ENCODE measurements around the gene MAGI1. TPM values are rescaled to one million over a fixed set of nuclear protein-coding genes. Genes with fewer than 3 reads are reported as not detected.

The MAGI1 gene
- total RNA-seq, 6 donors from 2014 or later = 33.0 to 72.9 (median 62.4) TPM

DNA sequence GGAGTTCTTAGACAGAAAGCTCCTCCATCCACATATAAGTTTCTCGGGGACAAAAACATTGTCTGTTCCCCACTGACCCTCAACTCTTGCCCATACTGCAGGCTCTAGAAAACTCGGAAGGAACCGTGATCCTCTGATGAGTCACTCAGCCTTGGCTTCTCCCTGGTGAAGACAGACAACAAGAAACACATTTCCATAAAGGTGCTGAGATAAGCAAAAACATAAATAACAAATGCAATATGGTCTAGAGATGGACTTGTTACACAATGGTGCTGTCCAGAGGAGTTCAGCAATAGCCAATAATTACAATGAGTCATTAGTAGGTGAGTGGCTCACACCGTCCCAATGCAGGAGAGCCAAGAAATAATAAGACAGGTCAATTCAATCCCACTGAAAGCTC, 43.7 kb downstream of the MAGI1 start:
- Histone ChIP-seq H3K4me3 (no peak overlapping the region), H3K9me3 (no peaks in the 10 kb centered on the region), H3K36me3 (no peaks in the 10 kb centered on the region), H3K4me1 (peaks cover 5 to 22% (median 10%) of the 10 kb centered on the region in 4 donors), H3K27ac (no peak overlapping the region), H3K27me3 (no peaks in the 10 kb centered on the region)
- DNase-seq (no peak), ATAC-seq (ENCODE audit: low FRiP score in 2 of 2) (no peak)
- TF ChIP-seq POLR2A (IDR thresholded peaks at IDR 0.05) (no peak), POLR2AphosphoS5 (IDR thresholded peaks at IDR 0.05) (no peak), EP300 (IDR thresholded peaks at IDR 0.05) (no peak)
- TF ChIP-seq, protein P1, sequence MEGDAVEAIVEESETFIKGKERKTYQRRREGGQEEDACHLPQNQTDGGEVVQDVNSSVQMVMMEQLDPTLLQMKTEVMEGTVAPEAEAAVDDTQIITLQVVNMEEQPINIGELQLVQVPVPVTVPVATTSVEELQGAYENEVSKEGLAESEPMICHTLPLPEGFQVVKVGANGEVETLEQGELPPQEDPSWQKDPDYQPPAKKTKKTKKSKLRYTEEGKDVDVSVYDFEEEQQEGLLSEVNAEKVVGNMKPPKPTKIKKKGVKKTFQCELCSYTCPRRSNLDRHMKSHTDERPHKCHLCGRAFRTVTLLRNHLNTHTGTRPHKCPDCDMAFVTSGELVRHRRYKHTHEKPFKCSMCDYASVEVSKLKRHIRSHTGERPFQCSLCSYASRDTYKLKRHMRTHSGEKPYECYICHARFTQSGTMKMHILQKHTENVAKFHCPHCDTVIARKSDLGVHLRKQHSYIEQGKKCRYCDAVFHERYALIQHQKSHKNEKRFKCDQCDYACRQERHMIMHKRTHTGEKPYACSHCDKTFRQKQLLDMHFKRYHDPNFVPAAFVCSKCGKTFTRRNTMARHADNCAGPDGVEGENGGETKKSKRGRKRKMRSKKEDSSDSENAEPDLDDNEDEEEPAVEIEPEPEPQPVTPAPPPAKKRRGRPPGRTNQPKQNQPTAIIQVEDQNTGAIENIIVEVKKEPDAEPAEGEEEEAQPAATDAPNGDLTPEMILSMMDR (IDR thresholded peaks at IDR 0.05) = no peak
- 85 to 86% methylated on average over 4 of the region's 4 CpGs for WGBS, 2 donors

DNA sequence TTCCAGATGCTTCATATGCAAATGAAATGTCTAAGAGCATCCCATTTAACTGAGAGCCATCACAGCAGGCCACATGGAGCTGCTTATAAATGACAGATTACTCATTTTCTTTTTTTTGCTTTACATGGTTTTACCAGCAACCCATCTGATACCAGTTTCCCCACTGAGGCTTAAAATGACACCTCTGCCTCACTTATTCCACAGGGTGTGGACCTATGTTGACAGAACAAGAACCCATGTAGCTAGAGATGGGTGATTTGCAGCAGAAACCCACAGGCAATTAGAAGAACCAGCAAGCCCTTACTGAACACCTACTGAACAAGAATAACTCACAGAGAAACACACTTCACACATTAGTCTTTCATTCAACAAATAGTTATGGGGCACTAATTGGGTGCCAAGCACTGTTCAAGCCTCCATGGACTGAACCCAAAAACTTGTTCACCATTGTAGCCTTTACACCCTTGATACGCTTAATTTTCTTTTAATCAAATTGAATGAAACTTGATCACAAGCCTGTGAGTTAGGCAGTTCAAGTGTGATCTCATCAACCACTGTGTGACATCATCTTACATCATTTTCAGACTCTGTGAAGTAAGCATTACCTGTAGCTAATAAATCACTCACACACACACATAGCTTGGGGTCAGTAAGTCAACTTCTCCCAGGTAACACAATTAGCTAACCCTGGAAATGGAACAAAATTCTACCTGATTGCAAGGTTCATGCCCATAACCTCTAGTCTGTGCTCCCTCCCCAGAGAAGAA, 45.4 kb downstream of the MAGI1 start:
- no peak overlapping the region for H3K4me3 ChIP-seq
- no peaks in the 10 kb centered on the region for H3K27me3 ChIP-seq
- H3K27ac ChIP-seq = no peak overlapping the region
- ATAC-seq (ENCODE audit: low FRiP score in 2 of 2) (no peak), DNase-seq (no peak)
- TF ChIP-seq POLR2AphosphoS5 (IDR thresholded peaks at IDR 0.05) (no peak), EP300 (IDR thresholded peaks at IDR 0.05) (no peak), POLR2A (IDR thresholded peaks at IDR 0.05) (no peak)
- TF ChIP-seq, protein P1 (IDR thresholded peaks at IDR 0.05) = no peak
- H3K4me1 ChIP-seq = peaks cover 5 to 12% (median 7%) of the 10 kb centered on the region in 4 donors
- WGBS, 2 donors = 89 to 91% methylated on average over 1 of the region's 1 CpG
- H3K36me3 ChIP-seq = no peaks in the 10 kb centered on the region
- H3K9me3 ChIP-seq = no peaks in the 10 kb centered on the region

DNA sequence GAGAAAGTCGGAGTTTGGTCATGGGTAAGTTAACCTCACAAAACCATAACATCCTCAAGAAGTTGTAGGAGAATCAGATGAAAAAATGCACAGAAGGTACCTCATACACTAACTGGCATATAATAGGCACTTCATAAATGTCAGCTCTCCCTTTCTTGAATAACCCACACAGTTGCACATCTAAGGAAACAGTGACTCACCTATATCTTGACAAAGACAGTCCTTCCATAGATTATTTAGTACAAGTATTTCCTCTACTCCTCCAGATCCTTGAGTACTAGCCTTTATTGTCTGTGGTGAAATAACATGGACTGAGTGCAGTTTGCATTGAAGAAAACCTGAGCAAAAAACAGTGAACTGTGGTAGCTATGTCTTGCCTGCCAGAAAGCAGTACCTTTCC, 46.6 kb downstream of the MAGI1 start:
- 61 to 77% methylated on average over 1 of the region's 1 CpG for WGBS, 2 donors
- no peak for TF ChIP-seq POLR2AphosphoS5 (IDR thresholded peaks at IDR 0.05)
- no peak for TF ChIP-seq EP300 (IDR thresholded peaks at IDR 0.05)
- no peak for TF ChIP-seq POLR2A (IDR thresholded peaks at IDR 0.05)
- TF ChIP-seq, protein P1 (IDR thresholded peaks at IDR 0.05) = no peak
- DNase-seq (no peak), ATAC-seq (ENCODE audit: low FRiP score in 2 of 2) (no peak)
- Histone ChIP-seq H3K9me3 (no peaks in the 10 kb centered on the region), H3K36me3 (no peaks in the 10 kb centered on the region), H3K4me1 (peaks cover 5 to 11% (median 7%) of the 10 kb centered on the region in 4 donors), H3K4me3 (no peak overlapping the region), H3K27ac (no peak overlapping the region), H3K27me3 (no peaks in the 10 kb centered on the region)

DNA sequence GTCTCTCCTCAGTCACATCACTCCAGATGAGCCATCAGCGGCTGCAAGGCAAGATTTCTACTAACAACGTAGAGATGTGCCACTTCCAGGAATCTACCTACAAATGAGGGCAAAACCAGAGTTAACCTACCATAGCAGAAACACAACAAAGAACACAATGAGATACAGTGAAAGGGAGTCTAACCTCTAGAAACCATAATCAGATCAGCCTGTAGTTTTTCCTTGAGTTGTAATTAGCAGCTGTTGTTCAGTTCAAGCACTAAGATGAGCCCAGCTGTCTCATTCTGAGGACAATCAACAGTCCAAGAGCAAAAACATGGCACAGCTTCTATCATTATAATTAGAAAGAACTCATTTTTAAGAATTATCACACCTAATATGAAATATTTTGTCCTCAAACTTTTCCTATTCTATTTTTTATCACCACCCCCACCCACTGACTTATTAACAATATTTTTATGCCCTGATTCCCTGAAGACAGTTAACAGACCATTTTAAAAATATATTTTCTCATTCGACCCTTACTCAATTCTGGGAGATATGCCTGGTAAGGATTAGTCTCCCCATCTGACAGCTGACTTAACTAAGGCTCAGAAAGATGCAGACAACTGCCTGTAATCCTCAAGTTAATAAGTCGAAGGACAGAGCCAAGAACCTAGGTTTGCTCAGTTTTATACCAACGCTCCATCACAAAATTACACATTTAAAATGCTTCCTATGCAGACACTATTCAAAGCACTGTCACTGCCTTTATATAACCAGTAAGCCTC, 50.1 kb downstream of the MAGI1 start:
- H3K36me3 ChIP-seq = no peaks in the 10 kb centered on the region
- no peak for TF ChIP-seq EP300 (IDR thresholded peaks at IDR 0.05)
- TF ChIP-seq POLR2A (IDR thresholded peaks at IDR 0.05) = no peak
- TF ChIP-seq, protein P1 (IDR thresholded peaks at IDR 0.05) = no peak
- no peak for TF ChIP-seq POLR2AphosphoS5 (IDR thresholded peaks at IDR 0.05)
- no peaks in the 10 kb centered on the region for H3K27me3 ChIP-seq
- no peak for DNase-seq
- WGBS, 2 donors = 83 to 85% methylated on average over 5 of the region's 5 CpGs
- H3K27ac ChIP-seq = no peak overlapping the region
- H3K4me1 ChIP-seq = peaks cover 0 to 13% (median 0%) of the 10 kb centered on the region in 4 donors
- ATAC-seq (ENCODE audit: low FRiP score in 2 of 2) = no peak
- no peaks in the 10 kb centered on the region for H3K9me3 ChIP-seq
- H3K4me3 ChIP-seq = no peak overlapping the region
